ENCODE results near the gene PPP1R3F.
A peak's percentile ranks its signal among the peaks of the same experiment; 100 is the strongest.

The PPP1R3F gene

DNA sequence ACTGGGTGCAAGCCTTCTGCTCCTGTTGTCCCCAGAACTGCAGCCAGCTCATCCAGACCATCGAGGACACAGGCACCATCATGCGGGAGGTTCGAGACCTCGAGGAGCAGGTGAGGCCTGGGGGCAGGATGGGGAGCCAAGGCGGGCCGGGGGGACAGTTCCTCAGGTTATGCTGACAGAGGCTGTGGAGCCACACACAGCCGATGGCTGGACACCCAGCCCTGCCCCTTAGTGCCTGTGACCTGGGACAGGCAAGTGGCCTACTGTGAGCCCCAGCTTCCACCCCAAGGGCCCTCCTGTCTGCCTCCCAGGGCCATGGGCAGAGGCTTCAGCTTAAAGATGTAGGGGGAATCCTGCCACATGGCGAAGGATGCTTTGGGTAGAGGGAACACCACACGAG is 20.0 kb upstream of the PPP1R3F start:
- no peak for DNase-seq

- DNase-seq = no peak
Observed at GRCh38 chrX:49250066-49250465, 19.5 kb upstream of the PPP1R3F start.

DNA sequence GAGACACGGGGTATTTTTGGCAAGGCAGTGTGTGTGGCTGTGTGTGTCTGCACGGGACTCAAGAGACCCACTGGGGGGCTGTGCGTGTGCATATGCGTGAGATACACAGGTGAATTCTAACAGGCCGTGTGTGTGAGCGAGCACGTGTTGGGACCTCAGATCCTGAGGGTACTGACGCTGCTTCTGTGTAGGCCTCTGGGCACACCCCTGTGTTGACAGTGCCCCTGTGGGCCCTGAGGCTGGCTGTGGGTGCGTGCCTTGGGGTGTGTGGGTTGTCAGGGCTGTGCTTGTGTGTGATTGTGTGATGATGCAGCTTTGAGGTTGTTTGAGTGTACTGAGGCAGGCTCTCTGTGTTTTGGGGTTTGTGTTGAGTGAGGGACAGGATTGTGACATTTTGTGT is 19.0 kb upstream of the PPP1R3F start:
- no peak for DNase-seq

DNA sequence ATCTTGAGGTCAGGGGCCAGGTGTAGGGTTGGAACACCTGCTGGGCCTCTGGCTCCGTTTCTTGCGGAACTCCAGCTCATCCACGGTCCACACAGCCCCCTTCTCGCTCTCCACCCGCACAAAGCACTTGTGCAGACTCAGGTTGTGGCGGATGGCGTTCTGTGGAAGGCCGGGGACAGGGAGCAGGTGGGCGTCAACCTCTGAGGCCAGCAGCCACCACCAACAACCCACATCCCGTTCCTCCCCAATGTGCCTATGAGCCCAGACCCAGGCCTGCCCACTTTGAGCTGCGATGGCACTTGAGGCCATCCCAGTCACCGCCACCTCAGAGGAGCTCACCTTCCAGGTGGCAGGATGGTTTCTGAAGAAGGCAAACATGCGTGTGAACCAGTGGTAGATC is 18.3 kb upstream of the PPP1R3F start:
- no peak for DNase-seq

GRCh38 chrX:49254639-49255038 is 15.0 kb upstream of the PPP1R3F start:
- no peak for DNase-seq

- no peak for DNase-seq
Observed at GRCh38 chrX:49256268-49256995, 13.2 kb upstream of the PPP1R3F start.

- DNase-seq = no peak
Observed at GRCh38 chrX:49257074-49257790, 12.4 kb upstream of the PPP1R3F start.

DNA sequence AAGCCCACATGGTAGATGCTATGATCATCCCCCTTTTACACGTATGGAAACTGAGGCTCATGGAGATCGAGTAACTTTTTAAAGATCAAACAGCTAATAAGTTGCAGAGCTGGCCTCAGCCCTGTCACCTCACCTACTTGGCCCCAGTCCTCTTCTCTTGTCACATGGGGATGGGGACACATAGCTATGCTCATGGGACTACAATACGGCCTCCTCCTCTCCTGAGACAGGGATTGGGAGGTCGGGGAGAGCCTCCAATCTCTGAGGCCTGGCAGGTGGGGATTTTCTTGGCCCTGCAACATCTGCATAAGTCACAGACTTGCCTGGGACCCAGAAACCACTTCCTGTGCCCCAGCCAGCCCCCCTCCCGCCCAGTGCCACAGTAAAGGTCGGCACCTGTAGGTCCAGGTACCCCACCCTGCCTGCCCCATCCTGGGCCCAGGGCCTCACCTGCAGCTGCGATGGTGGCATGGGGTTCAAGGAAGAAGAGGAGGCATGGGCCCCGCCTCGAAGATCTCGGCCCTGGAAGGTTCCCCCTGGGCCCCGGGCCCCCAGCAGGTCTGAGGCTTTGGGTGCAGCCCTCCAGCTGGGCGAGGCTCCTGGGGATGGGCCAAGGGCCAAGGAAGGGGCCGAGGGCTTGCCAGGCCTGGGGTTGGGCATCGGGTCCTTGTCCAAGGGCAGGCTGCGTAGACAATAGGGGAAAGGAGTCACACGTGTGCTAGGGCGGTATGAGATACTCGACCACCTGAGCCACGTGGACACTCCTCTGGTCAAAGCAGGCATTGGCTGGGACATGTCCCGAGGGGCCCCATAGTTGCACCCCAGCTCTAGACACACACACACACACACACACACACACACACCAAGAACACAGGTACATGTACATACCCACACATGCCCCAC is 11.5 kb upstream of the PPP1R3F start:
- no peak for DNase-seq

- no peak for DNase-seq
Observed at GRCh38 chrX:49258749-49259124, 10.9 kb upstream of the PPP1R3F start.

DNA sequence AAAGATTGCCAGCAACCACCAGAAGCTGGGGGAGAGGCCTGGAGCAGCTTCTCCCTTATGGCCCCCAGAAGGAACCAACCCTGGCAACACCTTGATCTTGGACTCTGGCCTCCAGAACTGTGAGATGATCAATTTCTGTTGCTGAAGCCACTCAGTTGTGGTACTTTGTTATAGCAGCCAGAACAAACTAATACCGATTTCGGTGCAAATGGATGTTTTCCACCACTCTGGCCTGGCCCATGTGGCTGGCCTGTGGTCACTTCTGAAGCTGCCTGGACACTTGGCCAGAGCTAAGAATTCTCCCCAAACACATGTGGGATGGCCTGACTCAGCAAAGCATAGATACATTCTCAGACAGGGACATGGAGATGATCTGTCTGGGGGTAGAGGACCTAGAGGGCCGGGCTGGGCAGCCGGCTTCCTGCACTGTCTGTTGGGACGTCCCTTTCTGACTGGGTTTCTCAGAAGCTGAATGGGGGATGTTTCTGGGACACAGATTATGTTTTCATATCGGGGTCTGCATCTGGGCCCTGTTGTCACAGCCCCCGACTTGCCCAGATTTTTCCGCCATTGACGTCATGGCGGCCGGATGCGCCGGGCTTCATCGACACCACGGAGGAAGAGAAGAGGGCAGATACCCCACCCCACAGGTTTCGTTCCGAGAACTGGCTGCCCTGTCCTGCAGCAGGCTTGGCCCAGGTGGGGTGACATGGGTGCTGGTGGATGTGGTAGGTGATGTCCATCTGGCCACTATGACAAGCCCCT is 9.2 kb upstream of the PPP1R3F start:
- no peak for DNase-seq

- DNase-seq = no peak
Observed at GRCh38 chrX:49262603-49263002, 7.0 kb upstream of the PPP1R3F start.

- DNase-seq = no peak
Observed at GRCh38 chrX:49263631-49264030, 6.0 kb upstream of the PPP1R3F start.

DNA sequence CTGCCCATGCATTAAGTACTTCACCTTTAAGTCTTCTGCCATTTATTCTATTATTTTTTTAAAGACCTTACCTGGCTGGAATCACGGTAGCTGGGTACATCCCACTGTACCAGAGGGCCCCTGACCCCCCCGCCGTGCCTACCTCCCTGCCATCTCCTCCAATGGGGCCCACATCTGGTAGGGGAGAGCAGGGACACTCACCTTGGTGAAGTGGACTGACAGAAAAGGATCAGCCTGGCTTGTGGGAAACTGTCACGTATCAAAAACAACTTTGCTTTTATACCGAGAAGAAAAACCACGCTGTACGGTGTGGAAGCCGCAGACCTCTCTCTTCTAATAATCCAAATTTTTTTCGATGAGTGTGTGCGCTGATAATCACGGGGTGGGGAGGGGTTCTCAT is 5.1 kb upstream of the PPP1R3F start, which contains the start of gene FOXP3:
FOXP3 (minus strand) TSS at position 251 of the 400 bp plus-strand sequence. CDS start 6,205 bp downstream, outside the sequence.
- DNase-seq = no peak

DNA sequence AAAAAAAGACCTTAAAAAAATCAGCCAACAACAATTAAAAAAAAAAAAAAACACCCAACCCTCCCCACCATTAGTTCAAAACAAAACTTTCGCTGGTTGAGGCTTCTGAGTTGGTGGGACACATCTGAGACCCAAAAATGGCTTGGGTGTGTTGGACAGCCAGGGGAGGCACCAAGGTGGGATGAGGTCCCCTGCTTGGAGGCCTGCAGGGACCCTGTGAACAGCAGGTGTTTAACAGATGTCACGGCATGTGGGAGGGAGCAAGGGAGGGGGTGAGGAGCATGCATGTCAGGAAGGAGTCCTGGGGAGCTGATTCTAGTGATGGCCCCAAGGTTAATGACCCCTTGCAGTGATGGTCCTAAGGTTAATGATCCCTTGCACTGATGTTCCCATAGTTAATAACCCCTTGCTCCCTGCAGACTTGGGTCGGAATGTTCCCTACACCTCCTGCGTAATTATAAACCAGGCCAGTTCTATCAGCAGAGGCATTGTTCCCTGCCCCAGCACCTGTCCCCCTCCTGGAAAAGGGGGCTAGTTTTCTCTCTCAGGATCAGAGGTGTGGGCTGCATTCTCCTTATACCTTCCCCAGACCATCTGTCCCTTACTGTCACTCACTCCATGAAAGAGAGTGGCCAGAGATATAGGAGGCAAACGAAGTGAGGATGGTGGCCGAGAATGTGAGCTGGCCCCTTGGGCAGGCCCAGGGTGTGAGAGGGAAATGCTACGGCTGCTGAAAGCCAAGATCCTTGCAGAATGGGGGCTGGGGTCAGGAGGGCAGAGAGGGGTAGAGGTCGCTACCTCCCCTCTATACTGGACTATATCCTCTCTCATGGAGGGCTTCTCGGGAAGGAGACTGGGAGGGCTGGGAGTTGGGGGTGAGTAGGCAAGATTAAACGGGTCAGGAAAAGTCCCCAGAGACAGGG is 2.8 kb upstream of the PPP1R3F start:
- DNase-seq = no peak

DNA sequence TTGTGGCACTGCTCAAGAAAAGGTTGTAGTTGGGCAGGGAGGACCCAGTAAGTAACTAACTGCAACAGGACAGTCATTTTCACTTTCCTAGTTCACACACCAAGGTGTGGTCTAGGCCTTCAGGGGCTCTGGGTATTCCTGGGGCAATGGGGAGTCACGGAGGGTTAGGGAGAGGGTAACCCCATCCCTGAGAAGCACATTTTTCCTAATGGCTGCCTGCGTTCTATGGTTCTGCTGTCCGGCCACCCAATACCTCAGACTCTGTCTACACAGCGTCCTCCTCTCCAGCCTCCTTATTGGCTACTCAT is 937 bp upstream of the PPP1R3F start:
- no peak for DNase-seq

- DNase-seq = peak; percentile 93
Observed at GRCh38 chrX:49269010-49269766, 405 bp upstream of the PPP1R3F start.

- DNase-seq = no peak
Observed at GRCh38 chrX:49270249-49270921, 792 bp downstream of the PPP1R3F start.

DNA sequence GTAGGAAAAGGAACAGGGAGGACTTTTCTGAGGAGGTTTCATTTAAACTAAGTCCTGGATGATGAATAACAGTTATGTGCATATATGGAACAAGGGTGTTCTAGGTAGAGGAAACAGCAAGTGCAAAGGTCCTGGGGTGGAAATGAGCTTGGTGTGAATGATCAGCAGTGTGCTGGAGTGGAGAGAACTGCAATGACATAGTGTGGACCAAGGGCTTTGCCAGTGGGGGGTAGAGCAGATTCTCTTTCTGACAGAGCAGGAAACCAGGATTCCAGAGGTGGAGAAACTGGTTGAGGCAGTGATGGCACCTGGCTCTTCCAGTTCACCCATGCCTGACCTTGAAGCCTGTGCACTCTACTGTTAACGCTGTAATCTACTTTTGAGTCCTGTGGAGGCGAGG is 1.7 kb downstream of the PPP1R3F start:
- DNase-seq = no peak

DNA sequence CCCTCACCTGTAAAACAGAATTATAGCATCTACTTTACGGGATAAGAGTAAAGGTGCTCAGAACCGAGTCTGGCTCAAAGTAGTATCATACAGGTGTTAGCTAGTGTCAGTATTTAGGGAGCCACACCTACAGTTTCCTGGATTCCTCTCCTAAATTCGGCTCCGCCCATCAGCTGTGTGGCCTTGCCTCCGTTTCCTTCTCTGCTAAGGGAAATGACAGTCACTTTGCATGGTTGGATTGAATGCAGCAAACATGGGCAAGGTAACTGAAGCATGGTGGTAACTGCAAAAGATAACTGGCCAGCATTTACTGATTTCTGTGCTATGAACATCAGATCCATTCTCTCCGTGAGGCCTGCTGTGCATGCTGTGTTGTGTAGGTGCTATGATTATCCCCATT is 2.8 kb downstream of the PPP1R3F start:
- no peak for DNase-seq

DNA sequence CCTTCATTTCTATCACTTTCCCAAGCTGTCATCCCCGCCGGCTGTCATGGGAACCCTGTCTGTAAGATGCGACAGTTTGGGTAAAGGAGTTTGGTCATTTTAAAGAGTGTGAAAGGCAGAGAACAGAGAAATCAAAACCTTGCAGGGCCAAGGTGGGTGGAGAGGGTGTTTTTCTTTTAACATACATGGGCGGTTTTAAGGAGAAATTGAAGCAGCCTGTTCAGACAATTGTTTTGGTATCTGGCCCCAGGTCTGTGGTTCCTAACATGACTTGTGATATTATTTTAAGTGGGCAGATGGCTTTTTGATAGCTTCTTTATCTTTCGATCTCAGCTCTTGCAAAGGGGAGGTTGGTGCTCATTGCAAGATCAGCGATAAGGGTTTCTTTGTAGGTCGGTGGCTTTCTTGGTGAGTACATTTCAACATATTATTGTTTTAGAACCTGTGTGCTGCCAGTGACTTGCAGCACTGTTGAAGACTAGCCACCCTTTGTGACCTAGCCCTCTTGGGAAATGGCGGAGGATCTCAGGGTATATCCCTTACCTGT is 3.7 kb downstream of the PPP1R3F start:
- DNase-seq = no peak
